Adrenal gland (tissue), 5 donors: ENCODE measurements around the gene NRP1.

Experiments
- POLR2A ChIP-seq, 2 donors: fragments of 450-650 bp; IDR thresholded peaks; one replicate each; pipeline ENCODE4 v1.6.1; 2017; ENCODE audit warnings: antibody characterized with exemption in 2 of 2, mild to moderate bottlenecking in 2 of 2, moderate library complexity in 1 of 2
- TF ChIP-seq, protein P1 (sequence below), 6 experiments: fragments of 450-650 bp in 4 of 6; fragments of 200-600 bp in 2 of 6; sonication (generic) in 1 of 6; IDR thresholded peaks; 1 replicate in 5 of 6; 2 replicates in 1 of 6; pipeline versions ENCODE4 v1.5.1 to v1.8.0; 2016 to 2021; ENCODE audit warnings: antibody characterized with exemption in 6 of 6, mild to moderate bottlenecking in 2 of 6, moderate library complexity in 1 of 6
- donor health status: DM: no; HTN: no; CAD: no.

DNA sequence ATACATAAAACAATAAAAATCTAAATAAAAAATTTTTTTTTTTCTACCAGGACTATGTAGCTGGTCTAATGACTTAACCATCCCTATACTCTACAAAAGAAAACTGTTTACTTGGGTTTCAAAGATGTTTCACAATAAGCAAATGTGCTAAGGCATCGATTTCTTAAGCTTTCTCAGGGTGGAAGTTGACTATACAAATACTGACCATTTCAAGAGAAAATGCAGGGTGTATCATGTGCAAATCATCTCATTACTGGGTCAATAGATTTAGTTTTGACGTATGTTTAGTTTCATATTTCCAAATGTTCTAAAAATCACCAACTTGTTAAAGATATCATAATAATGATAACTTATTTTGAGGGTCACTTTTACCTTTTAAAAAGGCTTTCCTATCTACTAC lies 7.5 kb downstream of the NRP1 start:
- TF ChIP-seq, protein P1, sequence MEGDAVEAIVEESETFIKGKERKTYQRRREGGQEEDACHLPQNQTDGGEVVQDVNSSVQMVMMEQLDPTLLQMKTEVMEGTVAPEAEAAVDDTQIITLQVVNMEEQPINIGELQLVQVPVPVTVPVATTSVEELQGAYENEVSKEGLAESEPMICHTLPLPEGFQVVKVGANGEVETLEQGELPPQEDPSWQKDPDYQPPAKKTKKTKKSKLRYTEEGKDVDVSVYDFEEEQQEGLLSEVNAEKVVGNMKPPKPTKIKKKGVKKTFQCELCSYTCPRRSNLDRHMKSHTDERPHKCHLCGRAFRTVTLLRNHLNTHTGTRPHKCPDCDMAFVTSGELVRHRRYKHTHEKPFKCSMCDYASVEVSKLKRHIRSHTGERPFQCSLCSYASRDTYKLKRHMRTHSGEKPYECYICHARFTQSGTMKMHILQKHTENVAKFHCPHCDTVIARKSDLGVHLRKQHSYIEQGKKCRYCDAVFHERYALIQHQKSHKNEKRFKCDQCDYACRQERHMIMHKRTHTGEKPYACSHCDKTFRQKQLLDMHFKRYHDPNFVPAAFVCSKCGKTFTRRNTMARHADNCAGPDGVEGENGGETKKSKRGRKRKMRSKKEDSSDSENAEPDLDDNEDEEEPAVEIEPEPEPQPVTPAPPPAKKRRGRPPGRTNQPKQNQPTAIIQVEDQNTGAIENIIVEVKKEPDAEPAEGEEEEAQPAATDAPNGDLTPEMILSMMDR (IDR thresholded peaks at IDR 0.05) = no peak
- no peak for TF ChIP-seq POLR2A (IDR thresholded peaks at IDR 0.05)
